ENCODE measurements around the gene SAT2.
A peak's percentile ranks its signal among the peaks of the same experiment; 100 is the strongest.

SAT2 gene

DNA sequence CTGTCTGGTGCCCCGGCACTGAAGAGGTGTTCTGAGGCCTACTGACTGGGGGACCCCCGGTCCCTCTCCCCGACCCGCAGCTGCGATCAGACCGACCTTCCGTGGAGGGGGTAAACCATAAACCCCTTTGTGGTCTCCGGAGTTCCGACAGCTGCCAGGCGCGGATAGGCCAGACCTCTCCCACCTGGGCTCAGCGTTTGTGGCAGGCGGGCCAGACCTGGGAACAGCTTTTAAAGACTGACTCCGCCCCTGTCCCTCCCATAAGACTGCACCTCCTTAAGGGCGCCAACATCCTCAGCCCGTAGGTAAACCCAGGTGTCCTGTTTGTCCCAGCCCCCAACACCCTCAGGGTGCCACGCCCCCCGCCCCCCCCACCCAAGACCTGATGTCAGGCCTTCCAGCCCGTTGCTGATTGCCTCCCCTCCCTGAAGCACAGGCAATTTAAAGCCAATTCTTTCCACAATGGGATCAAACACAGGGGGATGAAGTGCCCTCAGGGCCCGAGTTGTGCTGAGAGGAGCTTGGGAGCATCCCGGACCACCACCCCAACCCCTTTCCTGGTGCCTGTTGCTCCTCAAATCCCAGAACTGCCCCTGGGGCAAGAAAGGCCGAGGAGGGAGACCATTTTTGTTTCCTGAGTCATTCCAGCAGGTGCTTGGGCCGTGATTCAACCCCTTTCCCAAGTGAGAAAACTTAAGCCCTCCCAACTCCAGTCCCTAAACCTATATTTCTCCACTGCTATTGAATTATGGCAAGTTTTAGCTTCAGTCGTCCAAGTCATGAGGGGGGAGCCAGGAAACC lies 37.5 kb downstream of the SAT2 start, which contains the start of gene SOX15:
TSS of gene SOX15 (minus strand) at position 204 of the 801 bp plus-strand sequence. CDS start 418 bp downstream, outside the sequence.
- no peak for FAIRE-seq

DNA sequence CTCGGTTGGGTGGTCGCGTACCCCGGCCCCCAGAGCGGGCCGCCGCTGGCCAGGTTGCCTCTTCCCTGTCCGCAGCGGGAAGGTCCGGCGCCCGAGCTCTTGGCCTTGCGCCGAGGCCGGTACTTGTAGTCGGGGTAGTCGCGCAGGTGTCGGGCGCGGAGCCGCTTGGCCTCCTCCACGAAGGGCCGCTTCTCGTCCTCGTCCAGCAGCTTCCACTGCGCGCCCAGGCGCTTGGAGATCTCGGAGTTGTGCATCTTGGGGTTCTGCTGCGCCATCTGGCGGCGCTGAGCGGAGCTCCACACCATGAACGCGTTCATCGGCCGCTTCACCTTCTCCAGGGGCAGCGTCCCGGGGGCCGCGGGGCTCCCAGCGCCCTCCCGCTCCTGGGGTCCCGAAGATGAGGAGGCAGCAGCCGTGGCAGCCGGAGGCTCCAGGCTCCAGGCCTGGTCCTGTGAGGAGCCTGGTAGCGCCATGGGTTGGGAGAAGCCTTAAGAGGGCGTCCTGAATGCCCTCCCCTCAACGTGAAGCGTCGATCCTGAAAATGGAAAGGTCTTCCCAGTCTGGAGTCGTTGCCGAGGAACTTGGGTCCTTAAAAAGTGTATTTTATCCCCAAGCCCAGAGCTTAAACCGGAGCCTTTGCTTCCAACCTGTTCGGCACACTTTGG lies 38.3 kb downstream of the SAT2 start:
- FAIRE-seq = no peak

DNA sequence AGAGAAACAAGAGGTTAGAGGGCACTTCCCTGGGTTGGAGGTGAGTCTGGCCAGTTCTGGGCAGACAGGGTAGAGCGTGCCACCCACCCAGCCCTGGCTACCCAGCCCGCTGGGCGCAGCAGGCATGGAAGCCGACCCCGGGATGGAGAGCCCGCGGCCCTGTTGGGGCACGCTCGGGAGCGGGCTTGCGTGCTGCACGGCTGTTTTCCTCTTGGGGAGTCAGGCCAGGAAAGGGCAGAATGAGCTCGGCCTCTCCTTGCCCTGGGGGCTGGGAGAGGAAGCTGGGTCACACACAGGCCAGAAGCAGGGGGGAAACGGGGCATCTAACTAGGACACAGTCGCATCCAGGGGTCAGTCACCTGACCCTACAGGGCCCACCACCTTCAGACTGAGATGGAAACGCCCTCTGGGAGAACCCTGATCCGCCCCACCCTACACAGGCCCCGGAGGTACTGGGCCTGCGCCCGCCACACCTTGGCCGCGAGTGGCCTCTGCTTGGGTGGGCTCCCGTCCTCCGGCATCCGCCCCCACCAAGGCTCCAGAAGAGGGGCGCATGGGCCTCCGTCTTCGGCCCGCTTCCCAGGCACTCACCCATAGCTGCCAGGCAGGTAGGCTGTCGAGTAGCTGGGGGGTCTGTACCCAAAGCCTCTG lies 38.9 kb downstream of the SAT2 start:
- no peak for FAIRE-seq

DNA sequence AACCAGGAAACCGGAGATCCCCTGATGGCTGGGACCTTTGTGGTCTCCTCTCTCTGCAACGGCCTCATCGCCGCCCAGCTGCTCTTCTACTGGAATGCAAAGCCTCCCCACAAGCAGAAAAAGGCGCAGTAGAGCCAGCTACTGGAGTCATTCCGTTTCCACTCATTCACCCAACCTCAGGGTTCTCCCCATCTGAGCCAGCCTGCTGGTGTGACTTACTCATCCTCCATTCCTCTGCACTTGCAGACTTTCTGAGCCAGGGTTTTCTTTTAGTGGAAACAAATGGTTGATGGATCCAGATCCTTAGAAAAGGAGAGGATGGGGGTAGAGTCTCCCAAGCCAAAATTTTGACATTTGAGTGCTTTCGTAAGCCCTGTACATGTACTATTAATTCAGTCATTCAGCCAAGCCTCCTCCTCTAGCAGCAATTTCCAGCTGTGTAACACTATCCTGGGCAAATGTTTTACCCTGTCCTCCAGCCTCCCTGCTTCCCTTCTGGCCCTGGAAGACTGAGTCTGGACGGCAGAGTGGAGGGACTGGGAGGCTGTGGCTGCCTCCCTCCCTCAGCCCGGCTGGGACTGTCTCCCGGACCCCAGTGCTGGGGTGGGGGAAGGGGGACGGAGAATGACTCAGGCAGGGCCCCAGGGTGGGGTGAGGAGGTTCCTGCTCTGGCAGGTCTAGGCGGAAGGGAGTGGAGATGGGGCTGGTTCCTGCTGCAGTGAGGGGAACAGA lies 40.0 kb downstream of the SAT2 start:
- no peak for FAIRE-seq

DNA sequence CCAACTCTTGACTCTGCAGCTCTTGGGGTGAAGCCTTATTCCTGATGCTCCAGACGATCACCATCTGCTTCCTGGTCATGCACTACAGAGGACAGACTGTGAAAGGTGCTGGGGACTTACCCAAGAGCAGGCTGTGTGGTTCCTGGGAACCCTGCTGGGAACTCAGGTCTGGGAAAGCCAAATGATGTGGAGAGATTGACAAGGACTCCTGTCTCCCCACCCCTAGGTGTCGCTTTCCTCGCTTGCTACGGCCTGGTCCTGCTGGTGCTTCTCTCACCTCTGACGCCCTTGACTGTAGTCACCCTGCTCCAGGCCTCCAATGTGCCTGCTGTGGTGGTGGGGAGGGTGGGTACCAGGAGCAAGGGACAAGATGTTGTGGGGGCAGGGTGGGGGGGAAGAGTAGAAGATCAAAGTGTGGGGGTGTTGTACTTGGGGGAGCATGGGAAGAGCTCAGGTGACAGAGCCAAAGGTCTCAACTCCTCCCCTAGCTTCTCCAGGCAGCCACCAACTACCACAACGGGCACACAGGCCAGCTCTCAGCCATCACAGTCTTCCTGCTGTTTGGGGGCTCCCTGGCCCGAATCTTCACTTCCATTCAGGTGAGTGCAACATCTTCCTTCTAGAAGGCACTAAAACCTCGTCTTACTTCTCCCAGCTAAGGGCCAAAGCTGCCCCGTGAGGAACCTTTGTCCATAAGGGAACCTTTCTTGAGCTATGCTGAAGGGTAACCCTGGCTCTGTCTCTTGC lies 40.8 kb downstream of the SAT2 start:
- no peak for FAIRE-seq

DNA sequence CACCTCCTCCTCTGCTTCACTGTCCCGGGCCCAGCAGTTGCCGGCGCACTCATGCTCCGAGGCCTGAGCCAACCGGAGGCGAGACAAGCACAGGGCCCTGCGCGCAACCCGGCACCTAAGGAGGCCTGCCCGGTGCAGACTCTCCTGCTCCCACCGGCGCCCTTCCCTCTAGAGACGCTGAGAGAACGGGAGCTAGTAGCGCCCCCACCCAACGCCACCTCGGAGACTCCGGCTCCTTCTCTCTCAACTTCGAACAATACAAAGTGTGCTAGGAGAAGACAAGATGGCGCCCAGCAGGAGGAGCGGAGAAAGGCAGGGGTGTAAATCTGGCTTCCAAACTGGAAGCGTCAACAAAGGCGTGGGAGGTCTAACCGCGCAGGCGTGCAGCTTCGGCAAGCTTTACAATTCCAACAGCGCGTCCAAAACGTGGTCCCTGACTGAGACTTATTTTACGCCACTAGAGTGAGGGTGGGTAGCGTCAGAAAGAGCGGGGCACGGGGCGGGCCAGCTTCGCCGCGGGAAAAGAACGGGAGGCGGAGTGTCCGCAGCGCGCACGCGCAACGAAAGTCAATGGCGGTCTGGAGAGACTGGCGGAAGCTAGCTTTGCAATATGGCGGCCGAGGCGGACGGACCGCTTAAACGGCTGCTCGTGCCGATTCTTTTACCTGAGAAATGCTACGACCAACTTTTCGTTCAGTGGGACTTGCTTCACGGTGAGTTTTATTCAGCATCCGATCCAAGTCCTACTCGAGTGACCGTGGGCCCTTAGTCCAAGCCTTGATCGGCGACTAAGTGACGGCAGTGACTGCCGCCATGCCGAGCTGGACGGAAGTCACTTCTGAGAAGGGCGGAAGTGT lies 44.1 kb downstream of the SAT2 start, which contains the start of gene MPDU1:
TSS of gene MPDU1 (plus strand) at position 600 of the 857 bp plus-strand sequence. CDS start at position 611, 11 bp downstream.
- FAIRE-seq = peak; percentile 91

DNA sequence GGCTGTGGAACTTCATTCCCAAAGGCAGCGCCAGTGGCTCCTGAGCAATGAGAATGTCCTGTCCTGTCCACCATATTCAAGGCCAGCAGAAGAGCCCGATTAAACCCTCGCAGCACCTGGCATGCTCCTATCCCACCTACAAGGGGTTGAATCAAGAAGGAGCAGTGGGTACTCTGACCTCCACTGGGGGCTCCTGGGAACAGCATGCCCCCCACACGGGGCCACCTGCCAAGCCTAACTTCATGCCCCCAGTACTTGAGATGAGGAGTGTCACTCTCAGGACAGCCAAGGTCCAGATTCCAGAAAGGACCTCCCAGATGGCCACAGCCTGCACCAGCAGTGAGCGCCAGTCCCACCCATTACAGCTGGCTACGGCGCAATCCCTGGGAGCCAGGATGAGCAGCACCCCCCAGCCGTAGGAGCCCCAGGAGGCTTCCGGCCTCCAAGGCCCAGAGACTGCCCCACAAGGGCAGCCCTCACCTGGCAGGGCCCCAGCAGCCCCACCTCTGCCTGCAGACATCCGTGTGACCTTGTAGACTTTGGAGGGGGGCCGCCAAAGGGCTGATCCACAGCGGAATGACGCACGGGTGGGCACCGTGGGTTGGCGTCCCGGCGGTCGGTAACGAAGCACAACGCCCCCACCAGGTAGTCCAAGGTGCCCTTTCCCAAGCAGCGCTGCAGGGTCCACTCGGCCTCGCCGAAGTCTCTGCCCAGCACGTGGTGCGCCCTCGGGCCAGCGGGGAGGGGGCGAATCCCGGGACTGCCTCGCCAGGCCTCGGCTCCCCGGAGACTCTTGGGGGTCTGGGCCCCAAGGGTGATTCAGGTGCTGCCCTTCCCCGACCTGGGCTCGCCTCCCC lies 45.0 kb downstream of the SAT2 start:
- no peak for FAIRE-seq

DNA sequence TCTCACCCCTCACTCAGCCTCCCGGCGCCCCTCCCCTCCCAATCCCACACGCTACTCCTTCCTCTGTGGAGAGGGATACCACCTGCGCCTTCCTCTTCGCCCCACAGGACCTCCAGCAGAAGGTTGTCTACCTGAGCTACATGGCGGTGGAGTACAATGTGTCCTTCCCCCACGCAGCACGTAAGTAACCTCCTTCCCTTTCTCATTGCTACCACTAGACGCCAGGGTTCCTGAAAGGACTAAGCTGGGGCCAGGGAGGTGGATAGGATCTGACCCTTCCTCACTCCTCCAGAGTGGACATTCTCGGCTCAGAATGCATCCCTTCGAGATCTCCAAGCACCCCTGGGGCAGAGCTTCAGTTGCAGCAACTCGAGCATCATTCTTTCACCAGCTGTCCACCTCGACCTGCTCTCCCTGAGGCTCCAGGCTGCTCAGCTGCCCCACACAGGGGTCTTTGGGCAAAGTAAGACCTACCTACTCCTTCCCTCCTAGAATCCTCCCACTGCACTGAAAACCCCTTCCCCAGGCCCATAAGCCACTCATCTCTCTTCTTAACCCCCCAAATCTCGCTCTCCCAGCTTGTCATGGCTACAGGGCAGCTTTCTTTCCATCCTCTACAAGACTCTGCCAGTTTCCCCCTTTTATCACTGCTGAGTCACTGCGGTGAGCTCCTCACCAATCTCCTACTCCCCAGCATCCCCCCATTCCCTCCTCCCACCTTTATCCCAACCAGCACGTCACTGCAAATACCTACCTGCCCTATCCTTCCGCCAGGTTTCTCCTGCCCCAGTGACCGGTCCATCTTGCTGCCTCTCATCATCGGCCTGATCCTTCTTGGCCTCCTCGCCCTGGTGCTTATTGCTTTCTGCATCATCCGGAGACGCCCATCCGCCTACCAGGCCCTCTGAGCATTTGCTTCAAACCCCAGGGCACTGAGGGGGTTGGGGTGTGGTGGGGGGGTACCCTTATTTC lies 46.7 kb downstream of the SAT2 start:
- FAIRE-seq = no peak

DNA sequence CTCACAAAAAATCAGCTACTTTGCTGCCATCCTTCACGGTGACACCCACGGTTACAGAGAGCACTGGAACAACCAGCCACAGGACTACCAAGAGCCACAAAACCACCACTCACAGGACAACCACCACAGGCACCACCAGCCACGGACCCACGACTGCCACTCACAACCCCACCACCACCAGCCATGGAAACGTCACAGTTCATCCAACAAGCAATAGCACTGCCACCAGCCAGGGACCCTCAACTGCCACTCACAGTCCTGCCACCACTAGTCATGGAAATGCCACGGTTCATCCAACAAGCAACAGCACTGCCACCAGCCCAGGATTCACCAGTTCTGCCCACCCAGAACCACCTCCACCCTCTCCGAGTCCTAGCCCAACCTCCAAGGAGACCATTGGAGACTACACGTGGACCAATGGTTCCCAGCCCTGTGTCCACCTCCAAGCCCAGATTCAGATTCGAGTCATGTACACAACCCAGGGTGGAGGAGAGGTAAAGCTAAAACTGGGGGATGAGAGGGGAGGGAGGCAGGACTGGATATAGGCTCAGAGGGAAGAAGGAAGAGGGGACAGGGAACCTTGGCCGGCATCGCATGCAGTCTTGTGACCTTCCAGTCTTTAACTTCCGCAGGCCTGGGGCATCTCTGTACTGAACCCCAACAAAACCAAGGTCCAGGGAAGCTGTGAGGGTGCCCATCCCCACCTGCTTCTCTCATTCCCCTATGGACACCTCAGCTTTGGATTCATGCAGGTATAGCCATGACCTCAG lies 47.6 kb downstream of the SAT2 start:
- no peak for FAIRE-seq

DNA sequence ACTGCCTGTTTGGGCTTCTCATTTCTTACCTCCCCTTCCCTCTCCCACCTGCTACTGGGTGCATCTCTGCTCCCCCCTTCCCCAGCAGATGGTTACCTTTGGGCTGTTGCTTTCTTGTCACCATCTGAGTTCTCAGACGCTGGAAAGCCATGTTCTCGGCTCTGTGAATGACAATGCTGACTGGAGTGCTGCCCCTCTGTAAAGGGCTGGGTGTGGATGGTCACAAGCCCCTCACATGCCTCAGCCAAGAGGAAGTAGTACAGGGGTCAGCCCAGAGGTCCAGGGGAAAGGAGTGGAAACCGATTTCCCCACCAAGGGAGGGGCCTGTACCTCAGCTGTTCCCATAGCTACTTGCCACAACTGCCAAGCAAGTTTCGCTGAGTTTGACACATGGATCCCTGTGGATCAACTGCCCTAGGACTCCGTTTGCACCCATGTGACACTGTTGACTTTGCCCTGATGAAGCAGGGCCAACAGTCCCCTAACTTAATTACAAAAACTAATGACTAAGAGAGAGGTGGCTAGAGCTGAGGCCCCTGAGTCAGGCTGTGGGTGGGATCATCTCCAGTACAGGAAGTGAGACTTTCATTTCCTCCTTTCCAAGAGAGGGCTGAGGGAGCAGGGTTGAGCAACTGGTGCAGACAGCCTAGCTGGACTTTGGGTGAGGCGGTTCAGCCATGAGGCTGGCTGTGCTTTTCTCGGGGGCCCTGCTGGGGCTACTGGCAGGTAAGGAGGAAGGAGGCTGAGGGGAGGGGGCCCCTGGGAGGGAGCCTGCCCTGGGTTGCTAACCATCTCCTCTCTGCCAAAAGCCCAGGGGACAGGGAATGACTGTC lies 48.4 kb downstream of the SAT2 start, which contains the start of gene CD68:
TSS of gene CD68 (plus strand) at position 638 of the 833 bp plus-strand sequence. CDS start at position 678, 40 bp downstream.
- peak; percentile 26 for FAIRE-seq

DNA sequence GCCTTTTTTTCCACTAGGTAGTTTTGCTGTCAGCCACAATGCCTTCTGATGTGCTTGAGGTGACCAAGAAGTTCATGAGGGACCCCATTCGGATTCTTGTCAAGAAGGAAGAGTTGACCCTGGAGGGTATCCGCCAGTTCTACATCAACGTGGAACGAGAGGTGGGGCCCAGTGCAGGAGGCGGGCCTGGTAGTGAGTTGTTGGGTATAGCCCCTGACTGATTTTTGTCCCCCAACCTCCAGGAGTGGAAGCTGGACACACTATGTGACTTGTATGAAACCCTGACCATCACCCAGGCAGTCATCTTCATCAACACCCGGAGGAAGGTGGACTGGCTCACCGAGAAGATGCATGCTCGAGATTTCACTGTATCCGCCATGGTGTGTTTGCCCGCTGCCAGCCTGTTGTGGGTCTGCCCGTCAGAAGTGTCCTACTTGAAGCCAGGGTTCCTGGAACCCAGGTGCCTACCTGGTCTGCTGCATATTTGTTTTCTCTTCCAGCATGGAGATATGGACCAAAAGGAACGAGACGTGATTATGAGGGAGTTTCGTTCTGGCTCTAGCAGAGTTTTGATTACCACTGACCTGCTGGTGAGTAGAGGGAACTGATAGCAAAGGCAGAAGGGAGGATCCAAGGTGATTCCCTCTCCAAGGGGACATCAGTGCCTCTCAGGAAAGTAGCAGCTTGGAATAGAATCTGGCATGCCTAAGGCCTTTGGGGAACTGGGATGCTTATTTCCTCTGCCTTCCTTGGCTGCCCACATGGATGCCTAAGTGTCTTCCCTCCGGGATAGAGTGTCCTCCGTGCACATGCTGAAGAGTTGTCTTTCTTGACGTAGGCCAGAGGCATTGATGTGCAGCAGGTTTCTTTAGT lies 50.1 kb downstream of the SAT2 start:
- no peak for FAIRE-seq

DNA sequence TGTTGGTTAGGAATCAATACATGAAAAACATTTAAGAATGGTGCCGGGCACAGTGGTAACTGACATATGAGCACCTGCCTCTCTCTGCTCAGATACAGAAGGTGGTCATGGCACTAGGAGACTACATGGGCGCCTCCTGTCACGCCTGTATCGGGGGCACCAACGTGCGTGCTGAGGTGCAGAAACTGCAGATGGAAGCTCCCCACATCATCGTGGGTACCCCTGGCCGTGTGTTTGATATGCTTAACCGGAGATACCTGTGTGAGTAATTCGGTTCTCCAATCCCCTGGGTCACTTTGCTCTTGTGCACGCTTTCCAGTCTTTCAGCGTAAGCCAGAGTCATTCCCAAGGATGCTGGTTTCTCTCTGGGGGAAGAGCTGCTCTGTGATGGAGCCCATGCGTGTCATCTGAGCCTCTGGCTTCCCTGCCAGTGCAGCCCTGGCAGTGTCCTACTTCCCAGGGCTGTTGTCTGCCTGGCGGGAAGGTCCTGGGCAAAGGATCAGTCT lies 51.1 kb downstream of the SAT2 start:
- FAIRE-seq = no peak

Data from TTC549 (cell line).